GM23338 (cell line): ENCODE measurements around the gene CDH20.

Experiments used
- EZH2 ChIP-seq: fragments of 200-600 bp; sonication (generic); IDR thresholded peaks from one replicate; pipeline ENCODE4 v1.8.0; 2017; ENCODE audit warnings: antibody characterized with exemption, mild to moderate bottlenecking, low read depth; ENCODE audit not compliant: unreplicated experiment
- POLR2AphosphoS5 ChIP-seq: IDR thresholded peaks from 2 replicates; pipeline ENCODE4 v1.6.1; 2016; ENCODE audit warnings: antibody characterized with exemption, low read depth
- TF ChIP-seq, protein P1 (sequence below), 2 experiments: fragments of 200-600 bp in 1 of 2; sonication (generic) in 1 of 2; conservative IDR thresholded peaks; 2 replicates each; pipeline versions ENCODE4 v1.5.1 to v1.6.1; 2016 to 2017; ENCODE audit warnings: antibody characterized with exemption in 2 of 2, low read depth in 2 of 2, mild to moderate bottlenecking in 2 of 2, moderate library complexity in 1 of 2

DNA sequence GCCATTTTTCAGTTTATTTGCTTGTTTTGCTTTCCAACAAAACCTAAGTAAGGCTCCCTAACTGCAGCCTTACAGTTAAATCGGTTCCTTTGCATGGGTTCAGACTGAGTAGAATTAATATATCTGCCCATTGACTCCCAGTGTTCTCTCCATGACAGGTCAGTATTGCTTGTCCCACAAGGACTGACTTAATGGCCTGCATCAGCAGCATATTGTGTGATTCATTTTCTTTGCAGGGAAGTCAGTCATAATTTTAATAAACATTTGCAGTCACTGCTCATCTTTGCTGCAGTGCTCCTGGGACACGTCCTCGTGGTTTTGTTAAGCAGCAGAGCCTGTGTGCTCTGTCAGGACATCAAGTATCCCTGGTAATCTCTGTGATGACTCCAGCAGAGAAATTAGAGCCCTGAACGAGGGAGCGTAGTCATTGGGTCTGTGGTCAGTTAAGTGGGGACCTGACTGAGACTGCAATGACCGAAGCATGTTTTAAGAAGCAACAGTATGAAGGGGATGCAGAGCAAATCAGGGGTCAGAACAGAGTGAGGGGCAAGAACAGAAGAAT, 93.3 kb downstream of the CDH20 start:
- TF ChIP-seq, protein P1, sequence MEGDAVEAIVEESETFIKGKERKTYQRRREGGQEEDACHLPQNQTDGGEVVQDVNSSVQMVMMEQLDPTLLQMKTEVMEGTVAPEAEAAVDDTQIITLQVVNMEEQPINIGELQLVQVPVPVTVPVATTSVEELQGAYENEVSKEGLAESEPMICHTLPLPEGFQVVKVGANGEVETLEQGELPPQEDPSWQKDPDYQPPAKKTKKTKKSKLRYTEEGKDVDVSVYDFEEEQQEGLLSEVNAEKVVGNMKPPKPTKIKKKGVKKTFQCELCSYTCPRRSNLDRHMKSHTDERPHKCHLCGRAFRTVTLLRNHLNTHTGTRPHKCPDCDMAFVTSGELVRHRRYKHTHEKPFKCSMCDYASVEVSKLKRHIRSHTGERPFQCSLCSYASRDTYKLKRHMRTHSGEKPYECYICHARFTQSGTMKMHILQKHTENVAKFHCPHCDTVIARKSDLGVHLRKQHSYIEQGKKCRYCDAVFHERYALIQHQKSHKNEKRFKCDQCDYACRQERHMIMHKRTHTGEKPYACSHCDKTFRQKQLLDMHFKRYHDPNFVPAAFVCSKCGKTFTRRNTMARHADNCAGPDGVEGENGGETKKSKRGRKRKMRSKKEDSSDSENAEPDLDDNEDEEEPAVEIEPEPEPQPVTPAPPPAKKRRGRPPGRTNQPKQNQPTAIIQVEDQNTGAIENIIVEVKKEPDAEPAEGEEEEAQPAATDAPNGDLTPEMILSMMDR (conservative IDR thresholded peaks at IDR 0.05; ENCODE audit: low read depth in 2 of 2) = no peak
- no peak for TF ChIP-seq EZH2
- TF ChIP-seq POLR2AphosphoS5 = no peak
